HL-60/S4 (cell line): ENCODE data around the gene HCN4.

Source experiments
- in situ Hi-C: fragments of 300-500 bp; cut with MboI; formaldehyde crosslinking; loops from 2 replicates; pipeline ENCODE4 v1.14.3; 2022; ENCODE audit warnings: low sequenced_read_pairs

HCN4 gene

DNA sequence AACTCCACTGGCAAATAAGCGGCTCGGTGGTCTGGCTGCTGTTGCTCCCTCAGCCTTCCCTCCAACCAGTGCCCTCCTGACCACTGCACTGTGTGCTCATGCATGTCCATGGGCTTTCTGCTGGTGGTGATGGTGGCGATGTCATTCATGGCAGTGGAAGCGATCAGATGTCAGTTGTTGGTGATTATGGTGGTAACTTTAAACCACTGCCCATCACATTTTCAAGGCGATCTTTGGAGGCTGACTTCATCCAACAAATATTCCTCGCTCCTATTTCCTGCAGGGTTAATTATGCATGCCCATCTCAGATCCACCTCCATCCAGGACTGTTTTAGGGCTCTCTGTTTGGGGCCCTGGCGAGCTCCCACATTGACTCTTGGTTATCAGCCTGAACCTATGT is 13.4 kb upstream of the HCN4 start:
- in situ Hi-C loops = no loop called here

GRCh38 chr15:73380661-73381060 is 11.9 kb upstream of the HCN4 start:
- in situ Hi-C loops = no loop called here

- in situ Hi-C loops = no loop called here
These were observed 9.3 kb upstream of the HCN4 start for GRCh38 chr15:73378089-73378488.

GRCh38 chr15:73375755-73376305 is 7.1 kb upstream of the HCN4 start:
- in situ Hi-C loops = no loop called here

DNA sequence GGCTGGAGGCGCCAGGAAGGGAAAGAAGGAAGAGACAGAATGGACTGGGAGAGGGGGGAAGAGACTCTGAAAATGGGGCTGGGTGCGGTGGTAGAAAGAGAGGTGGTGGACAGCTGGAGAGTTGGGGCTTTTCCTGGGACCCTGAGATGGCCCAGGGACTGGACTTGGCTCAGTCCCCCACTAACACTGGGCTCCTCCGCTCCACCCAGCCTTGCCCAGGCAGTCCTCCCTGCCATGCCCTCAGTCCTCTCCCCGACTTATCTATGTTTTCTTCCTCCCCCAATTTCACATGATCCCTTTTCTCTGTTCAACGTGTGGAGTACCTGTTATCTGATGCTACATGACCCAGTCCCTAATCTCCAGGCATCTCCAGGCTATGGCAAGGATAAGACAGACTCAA is 6.3 kb upstream of the HCN4 start:
- in situ Hi-C loops = no loop called here

- in situ Hi-C loops = no loop called here
These were observed 5.8 kb upstream of the HCN4 start for GRCh38 chr15:73374604-73375003.

- in situ Hi-C loops = no loop called here
These were observed 4.5 kb upstream of the HCN4 start for GRCh38 chr15:73373221-73373620.

GRCh38 chr15:73371812-73372211 is 3.1 kb upstream of the HCN4 start:
- in situ Hi-C loops = no loop called here

DNA sequence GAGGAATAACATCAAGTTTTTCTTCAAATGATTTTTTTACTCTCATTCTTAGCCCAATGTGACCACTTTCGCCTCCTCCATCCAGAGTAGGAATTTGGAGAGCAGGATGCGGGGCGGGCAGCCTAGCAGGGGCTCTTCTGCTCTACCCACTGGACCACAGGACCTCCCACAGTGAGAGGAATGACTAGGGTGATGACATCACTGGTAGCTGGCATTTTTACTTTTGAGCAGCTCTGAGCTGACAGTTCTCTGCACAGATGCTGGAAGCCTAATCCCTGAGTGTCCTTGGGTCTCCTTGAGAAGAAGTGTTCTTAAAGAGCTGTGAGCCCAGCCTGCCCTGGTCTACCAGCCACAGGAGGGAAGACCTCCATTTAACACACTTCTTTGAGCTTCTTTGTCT is 1.4 kb upstream of the HCN4 start:
- in situ Hi-C loops = no loop called here

DNA sequence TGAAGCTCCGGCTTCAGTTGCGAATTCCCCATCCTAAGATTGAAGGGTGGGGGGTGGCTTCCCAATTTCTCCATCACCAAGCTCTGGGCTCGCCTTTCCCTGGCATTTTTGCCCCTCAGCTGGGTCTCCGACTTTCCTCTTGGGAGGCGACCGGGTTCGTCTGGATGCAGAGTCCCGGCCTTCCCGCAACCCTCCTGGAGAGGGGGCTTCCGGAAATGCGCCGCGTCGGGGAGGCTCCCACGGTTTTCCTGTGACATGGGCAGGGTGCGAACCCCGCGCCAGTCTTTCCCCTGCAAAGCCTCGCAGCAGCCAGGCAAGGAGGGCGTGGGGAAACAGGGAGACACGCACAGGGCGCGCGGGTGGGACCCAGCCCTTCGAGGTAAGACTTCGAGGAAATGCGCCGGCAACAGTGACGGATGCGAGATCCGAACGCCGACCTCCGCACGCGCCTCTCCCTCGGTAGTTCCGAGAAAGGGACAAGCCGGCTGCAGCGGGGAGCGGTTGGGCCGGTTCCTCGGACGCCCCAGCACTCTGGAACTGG is 466 bp upstream of the HCN4 start:
- in situ Hi-C loops = no loop called here

GRCh38 chr15:73367624-73368300 is 996 bp downstream of the HCN4 start:
- in situ Hi-C loops = no loop called here

GRCh38 chr15:73366766-73367623 is 1.8 kb downstream of the HCN4 start:
- in situ Hi-C loops = no loop called here

GRCh38 chr15:73364070-73364469 is 4.7 kb downstream of the HCN4 start:
- in situ Hi-C loops = no loop called here

- in situ Hi-C loops = no loop called here
These were observed 5.9 kb downstream of the HCN4 start for GRCh38 chr15:73362900-73363299.

DNA sequence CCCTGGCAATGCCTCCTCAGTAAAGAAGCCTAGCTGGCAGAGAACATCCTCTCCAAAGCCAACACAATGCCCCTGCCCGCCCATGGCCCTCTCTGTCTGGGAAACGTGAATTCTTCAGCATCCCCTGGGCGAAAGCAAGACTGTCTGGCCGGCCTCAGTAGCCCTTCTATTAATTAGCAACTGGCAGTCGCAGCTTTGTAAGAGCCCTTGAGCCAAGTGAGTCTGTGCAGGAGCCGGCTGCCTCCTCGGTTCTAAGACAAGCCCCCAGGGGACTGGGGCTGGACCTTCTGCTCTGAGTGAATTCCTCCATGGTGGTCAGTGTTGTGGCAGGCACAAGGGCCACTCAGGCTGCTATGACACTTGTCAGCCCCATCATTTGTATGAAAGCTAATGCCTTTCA is 7.4 kb downstream of the HCN4 start:
- in situ Hi-C loops = no loop called here

GRCh38 chr15:73359651-73360050 is 9.1 kb downstream of the HCN4 start:
- in situ Hi-C loops = no loop called here

- in situ Hi-C loops = no loop called here
These were observed 10.6 kb downstream of the HCN4 start for GRCh38 chr15:73357999-73358665.

- in situ Hi-C loops = no loop called here
These were observed 13.0 kb downstream of the HCN4 start for GRCh38 chr15:73355612-73356265.

- in situ Hi-C loops = no loop called here
These were observed 14.5 kb downstream of the HCN4 start for GRCh38 chr15:73354241-73354640.

GRCh38 chr15:73353734-73354133 is 15.0 kb downstream of the HCN4 start:
- in situ Hi-C loops = no loop called here

DNA sequence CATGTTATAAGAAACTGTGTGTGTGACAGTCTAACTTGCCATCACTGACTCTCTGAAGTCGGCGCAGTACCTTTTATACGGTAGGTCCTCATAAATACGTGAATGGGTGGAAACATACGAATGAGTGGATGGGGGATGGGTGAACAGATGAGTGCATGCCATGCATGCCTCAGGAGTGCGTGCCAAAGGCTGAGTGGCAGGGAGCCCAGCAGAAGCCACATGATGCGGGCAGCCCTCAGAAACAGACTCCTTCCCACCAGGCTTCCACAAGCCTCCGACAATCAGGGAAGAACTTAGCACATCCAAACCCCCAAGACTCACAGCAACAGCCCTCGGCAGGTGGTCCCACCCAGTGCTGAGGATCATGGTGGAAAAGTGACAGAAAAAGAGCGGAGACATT is 16.7 kb downstream of the HCN4 start:
- in situ Hi-C loops = no loop called here
